SJCRH30 (cell line): Measurements from ENCODE around the gene B3GAT1. TPM values are rescaled to one million over a fixed set of nuclear protein-coding genes. Genes with fewer than 3 reads are reported as not detected.

Experiments
- DNase-seq, 2 experiments: peaks; one replicate each; pipeline ENCODE4 v3.0.0-alpha.2; 2015 to 2020
- H3K27ac ChIP-seq: fragments of 250-450 bp; sonication (Bioruptor Pico); 2 replicates; pipeline ENCODE4 v1.5.1; 2020; ENCODE audit warnings: mild to moderate bottlenecking, moderate library complexity
- H3K27me3 ChIP-seq: fragments of 250-450 bp; sonication (Bioruptor Pico); 2 replicates; pipeline ENCODE4 v1.5.1; 2020; ENCODE audit warnings: mild to moderate bottlenecking, moderate library complexity
- H3K36me3 ChIP-seq: fragments of 250-450 bp; sonication (Bioruptor Pico); 2 replicates; pipeline ENCODE4 v1.5.1; 2020; ENCODE audit warnings: mild to moderate bottlenecking, moderate library complexity
- H3K4me1 ChIP-seq: fragments of 250-450 bp; sonication (Bioruptor Pico); 2 replicates; pipeline ENCODE4 v1.5.1; 2020; ENCODE audit warnings: mild to moderate bottlenecking, moderate library complexity
- H3K4me3 ChIP-seq: fragments of 250-450 bp; sonication (Bioruptor Pico); 2 replicates; pipeline ENCODE4 v1.5.1; 2020; ENCODE audit warnings: mild to moderate bottlenecking, moderate library complexity
- H3K9me3 ChIP-seq: fragments of 250-450 bp; sonication (Bioruptor Pico); replicated peaks from 2 replicates; pipeline ENCODE4 v1.5.1; 2020; ENCODE audit warnings: mild to moderate bottlenecking, moderate library complexity
- total RNA-seq: library from RNA; depleted of rRNA; stranded (reverse); fragments of >200 nt; shearing (Covaris generic); gene quantifications from 2 replicates; pipeline ENCODE4 v1.2.3, GENCODE V29; 2014

The B3GAT1 gene
- total RNA-seq, 1 experiment from 2014 or later, result not detected

- Histone ChIP-seq H3K27ac (no peak overlapping the region), H3K9me3 (no peaks in the 10 kb centered on the region), H3K4me3 (no peak overlapping the region), H3K36me3 (no peaks in the 10 kb centered on the region), H3K4me1 (no peaks in the 10 kb centered on the region), H3K27me3 (peaks cover 13% of the 10 kb centered on the region)
- no peak for DNase-seq
Observed at GRCh38 chr11:134429106-134429505, 17.1 kb upstream of the B3GAT1 start.

GRCh38 chr11:134425816-134426536 is 13.9 kb upstream of the B3GAT1 start:
- Histone ChIP-seq H3K9me3 (no peaks in the 10 kb centered on the region), H3K36me3 (no peaks in the 10 kb centered on the region), H3K27ac (no peak overlapping the region), H3K4me1 (no peaks in the 10 kb centered on the region), H3K4me3 (no peak overlapping the region), H3K27me3 (peaks cover 17% of the 10 kb centered on the region)
- DNase-seq, result no peak

- H3K36me3 ChIP-seq, result no peaks in the 10 kb centered on the region
- H3K4me1 ChIP-seq, result no peaks in the 10 kb centered on the region
- no peaks in the 10 kb centered on the region for H3K9me3 ChIP-seq
- no peak overlapping the region for H3K4me3 ChIP-seq
- no peak overlapping the region for H3K27ac ChIP-seq
- H3K27me3 ChIP-seq, result peaks cover 17% of the 10 kb centered on the region
- no peak for DNase-seq
Observed at GRCh38 chr11:134425413-134425812, 13.4 kb upstream of the B3GAT1 start.

DNA sequence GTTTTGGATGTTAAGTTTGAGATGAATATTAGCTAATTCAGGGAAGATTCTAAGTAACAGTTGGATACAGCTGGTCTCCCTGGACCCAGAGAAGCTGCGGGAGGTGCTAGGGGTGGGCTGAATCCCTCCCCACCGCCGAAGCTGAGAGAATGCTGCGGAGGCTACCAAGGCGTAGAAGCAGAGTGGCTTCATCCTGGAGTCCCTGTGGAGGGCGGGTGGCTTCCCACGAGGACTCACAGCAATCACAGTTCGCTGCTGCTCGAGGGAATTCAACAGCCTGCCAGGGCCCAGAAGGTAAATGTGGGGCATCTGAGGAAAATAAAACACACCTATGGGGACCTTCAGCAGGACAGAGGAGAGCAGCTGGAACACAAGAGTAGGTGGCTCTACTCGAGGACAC is 11.1 kb upstream of the B3GAT1 start:
- no peak for DNase-seq

DNA sequence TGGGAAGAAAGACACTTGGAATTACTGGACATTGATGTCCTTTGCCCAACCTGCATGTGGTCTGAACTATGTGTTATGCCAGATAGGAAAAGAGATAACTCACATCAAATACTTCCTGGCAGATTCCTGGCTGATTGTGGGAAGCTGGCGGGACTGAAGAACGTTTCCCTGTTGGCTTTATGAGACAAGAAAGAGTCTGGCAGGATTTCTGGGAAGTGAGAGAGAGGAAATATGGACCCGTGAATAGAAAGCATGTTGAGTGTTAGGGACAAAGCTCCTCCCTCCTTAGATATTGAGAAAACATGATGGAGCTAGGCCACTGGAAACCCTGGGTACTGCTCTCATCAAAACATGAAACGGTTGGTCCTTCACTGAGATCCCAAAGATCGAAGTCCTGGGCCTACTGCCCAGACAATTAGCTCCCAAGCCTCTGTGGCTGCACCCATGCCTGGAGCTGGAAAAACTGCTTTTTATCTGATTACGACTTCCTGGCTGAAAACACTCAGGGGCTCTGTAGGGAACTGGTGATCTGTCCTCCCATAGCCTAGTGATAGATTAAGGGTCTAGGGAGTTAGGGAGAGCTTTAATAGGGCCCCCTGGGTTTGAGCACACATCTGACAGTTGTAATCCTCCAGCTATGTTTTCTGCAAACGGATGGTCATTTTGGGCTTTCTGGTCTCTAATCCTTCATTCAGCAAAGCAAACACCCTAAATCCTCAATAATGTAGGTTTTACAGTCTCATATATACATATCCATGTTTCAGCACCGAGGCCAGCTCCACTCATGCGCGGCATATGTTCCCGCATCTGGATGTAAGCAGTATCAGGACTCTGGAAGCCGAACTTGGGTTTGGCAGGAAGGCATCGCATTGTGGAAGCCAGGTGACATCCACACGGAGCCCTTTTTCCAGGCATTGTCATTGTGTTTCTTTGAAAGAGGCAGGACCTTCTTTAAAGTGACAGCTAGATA is 6.1 kb upstream of the B3GAT1 start:
- peak; percentile 44 to 50 for DNase-seq
- Histone ChIP-seq H3K36me3 (no peaks in the 10 kb centered on the region), H3K27me3 (peaks cover 3% of the 10 kb centered on the region; the same call in 1 of the 2 replicates), H3K4me1 (no peaks in the 10 kb centered on the region), H3K9me3 (no peaks in the 10 kb centered on the region), H3K4me3 (no peak overlapping the region), H3K27ac (no peak overlapping the region)

More for the DNA sequence above, 11.1 kb upstream of the B3GAT1 start:
- H3K36me3 ChIP-seq, result no peaks in the 10 kb centered on the region
- no peak overlapping the region for H3K27ac ChIP-seq
- no peaks in the 10 kb centered on the region for H3K4me1 ChIP-seq
- H3K9me3 ChIP-seq, result no peaks in the 10 kb centered on the region
- H3K4me3 ChIP-seq, result no peak overlapping the region
- peaks cover 13% of the 10 kb centered on the region for H3K27me3 ChIP-seq

- H3K4me1 ChIP-seq, result no peaks in the 10 kb centered on the region
- no peaks in the 10 kb centered on the region for H3K36me3 ChIP-seq
- DNase-seq, result no peak
- H3K9me3 ChIP-seq, result no peaks in the 10 kb centered on the region
- H3K27me3 ChIP-seq, result peaks cover under 1% of the 10 kb centered on the region; the same call in 1 of the 2 replicates
- H3K27ac ChIP-seq, result no peak overlapping the region
- H3K4me3 ChIP-seq, result no peak overlapping the region
Observed at GRCh38 chr11:134416726-134417125, 4.7 kb upstream of the B3GAT1 start.

DNA sequence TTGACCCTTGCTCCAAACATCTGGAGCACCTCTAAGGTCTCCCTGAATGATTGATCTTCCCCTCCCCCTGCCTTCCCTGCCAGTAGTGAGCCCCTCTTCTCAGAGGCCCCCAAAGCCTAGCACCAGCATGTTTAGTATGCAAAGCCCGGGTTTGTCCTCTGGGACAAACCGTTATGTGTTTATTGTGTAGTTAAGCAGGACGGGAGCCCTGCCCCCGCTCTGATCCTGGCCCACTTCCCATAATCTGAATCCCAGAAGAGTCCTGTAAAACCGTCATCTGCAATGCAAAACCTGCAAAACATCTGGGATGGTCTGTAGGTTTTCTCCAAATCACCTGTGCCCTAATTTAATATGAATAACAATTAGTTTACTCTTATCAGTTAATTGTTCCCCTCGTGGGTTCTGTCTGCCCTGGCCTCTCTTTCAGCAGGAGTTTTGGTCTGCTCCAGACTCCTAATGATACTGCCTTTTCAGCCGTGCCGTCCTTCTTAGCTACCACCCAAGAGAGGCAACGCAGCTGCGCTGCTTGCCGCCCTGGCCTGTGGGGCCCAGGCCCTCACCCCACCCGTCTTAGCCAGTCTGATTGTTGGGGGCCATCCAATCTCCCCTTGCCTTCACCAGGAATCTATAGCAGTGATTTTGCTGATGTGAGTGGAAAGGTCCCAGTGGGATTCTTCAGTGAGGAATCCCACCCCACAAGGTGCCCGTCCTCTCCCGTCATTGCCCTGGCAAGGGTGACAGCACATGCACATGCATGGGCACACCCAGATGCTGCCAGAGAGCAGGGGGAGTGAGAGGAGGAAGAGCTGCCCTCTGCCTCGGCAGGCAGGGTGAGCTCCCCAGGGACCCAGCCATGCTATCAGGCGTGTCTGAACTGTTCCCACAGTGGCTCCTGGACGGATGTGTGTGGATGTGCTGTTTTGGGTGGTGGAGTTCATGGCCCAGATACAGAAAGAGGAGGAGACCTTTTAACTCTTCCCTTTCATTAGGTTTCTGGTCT is 3.0 kb upstream of the B3GAT1 start:
- H3K27ac ChIP-seq, result no peak overlapping the region
- no peaks in the 10 kb centered on the region for H3K9me3 ChIP-seq
- no peaks in the 10 kb centered on the region for H3K36me3 ChIP-seq
- H3K4me3 ChIP-seq, result no peak overlapping the region
- no peaks in the 10 kb centered on the region for H3K27me3 ChIP-seq
- no peaks in the 10 kb centered on the region for H3K4me1 ChIP-seq
- no peak for DNase-seq

- Histone ChIP-seq H3K4me1 (no peaks in the 10 kb centered on the region), H3K36me3 (no peaks in the 10 kb centered on the region), H3K27ac (no peak overlapping the region), H3K9me3 (no peaks in the 10 kb centered on the region), H3K4me3 (no peak overlapping the region), H3K27me3 (no peaks in the 10 kb centered on the region)
- DNase-seq, result no peak
Observed at GRCh38 chr11:134413826-134414731, 2.0 kb upstream of the B3GAT1 start.

DNA sequence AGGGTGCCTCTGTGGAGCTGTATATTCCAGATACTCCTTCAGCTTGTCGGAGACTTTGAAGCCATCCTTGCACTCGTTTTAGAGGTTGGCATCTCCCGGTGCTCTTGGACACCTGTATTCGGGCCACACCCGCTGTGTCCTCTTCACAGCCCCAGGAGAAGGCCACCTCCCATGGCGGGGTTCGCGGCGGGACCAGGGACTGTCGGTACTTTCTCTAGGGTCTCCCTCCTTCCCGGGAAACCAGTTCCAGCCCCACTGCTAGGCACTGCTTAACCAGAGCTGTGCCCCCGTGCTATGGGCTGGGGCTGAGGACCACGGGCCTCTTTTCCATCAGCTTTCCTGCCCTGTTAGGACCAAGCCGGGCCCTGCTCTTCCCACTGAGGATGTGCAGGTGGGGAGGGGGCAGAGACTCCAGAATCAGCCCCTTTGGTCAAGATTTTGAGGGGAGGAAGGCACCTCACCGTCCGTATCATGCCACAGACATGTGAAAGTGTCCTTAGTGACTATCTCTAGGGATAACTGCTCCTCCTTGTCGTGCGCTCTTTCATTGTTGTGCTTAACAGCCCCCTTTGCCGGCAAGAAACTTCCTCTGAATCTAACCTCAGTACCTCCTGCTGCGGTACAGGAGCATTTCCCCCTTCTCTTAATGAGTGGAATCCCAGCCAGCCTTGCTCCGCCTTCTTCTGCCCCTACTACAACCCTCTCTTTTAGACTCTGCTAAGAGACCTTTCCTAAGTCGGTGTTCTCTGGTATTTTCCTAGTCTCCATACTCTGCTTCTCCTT is 1.2 kb upstream of the B3GAT1 start:
- Histone ChIP-seq H3K27me3 (no peaks in the 10 kb centered on the region), H3K4me3 (no peak overlapping the region), H3K4me1 (no peaks in the 10 kb centered on the region), H3K9me3 (no peaks in the 10 kb centered on the region), H3K27ac (no peak overlapping the region), H3K36me3 (no peaks in the 10 kb centered on the region)
- DNase-seq, result no peak

DNA sequence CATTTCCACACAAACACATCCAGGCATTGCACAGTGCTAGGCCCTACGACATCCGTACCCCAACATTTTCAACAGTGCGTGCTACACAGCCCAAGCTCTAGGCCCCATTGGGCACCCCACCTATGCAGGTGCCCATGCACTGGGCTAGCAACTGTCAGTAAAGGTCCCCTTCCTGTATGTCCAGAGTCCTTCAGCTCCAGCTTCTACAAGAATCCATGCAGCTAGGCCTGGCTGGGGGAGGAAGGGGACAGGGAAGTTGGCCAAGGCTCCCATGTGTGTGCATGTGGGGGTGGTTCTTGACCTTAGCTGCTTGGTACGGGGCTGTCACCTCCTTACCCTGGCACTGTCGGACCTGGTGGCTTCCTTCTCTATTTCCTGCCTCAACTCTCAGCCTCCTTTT is 1.3 kb downstream of the B3GAT1 start:
- H3K9me3 ChIP-seq, result no peaks in the 10 kb centered on the region
- no peaks in the 10 kb centered on the region for H3K27me3 ChIP-seq
- H3K36me3 ChIP-seq, result no peaks in the 10 kb centered on the region
- DNase-seq, result no peak
- no peaks in the 10 kb centered on the region for H3K4me1 ChIP-seq
- H3K4me3 ChIP-seq, result no peak overlapping the region
- H3K27ac ChIP-seq, result no peak overlapping the region

GRCh38 chr11:134409552-134410429 is 2.3 kb downstream of the B3GAT1 start:
- no peaks in the 10 kb centered on the region for H3K9me3 ChIP-seq
- no peaks in the 10 kb centered on the region for H3K36me3 ChIP-seq
- H3K27ac ChIP-seq, result no peak overlapping the region
- H3K27me3 ChIP-seq, result no peaks in the 10 kb centered on the region
- no peak for DNase-seq
- no peak overlapping the region for H3K4me3 ChIP-seq
- H3K4me1 ChIP-seq, result no peaks in the 10 kb centered on the region

GRCh38 chr11:134407923-134408322 is 4.1 kb downstream of the B3GAT1 start:
- H3K9me3 ChIP-seq, result no peaks in the 10 kb centered on the region
- no peak for DNase-seq
- no peaks in the 10 kb centered on the region for H3K36me3 ChIP-seq
- H3K27me3 ChIP-seq, result no peaks in the 10 kb centered on the region
- H3K27ac ChIP-seq, result no peak overlapping the region
- no peak overlapping the region for H3K4me3 ChIP-seq
- H3K4me1 ChIP-seq, result no peaks in the 10 kb centered on the region
